HepG2 (cell line): ENCODE data around the gene ZNF777.

Experiments used
- EP300 ChIP-seq, 3 experiments: sonication (generic) in 1 of 3; formaldehyde crosslinking in 1 of 3; IDR thresholded peaks; 2 replicates each; pipeline versions ENCODE4 v1.5.1 to v1.6.1; 2011 to 2020; ENCODE audit warnings: low read depth in 2 of 3, low read length in 2 of 3, borderline replicate concordance in 1 of 3, improper control_type of control experiment in 1 of 3, mild to moderate bottlenecking in 1 of 3, missing genetic modification reagents in 1 of 3, moderate library complexity in 1 of 3
- ZNF138 ChIP-seq: sonication (generic); formaldehyde crosslinking; IDR thresholded peaks from 2 replicates; pipeline ENCODE4 v1.5.0; 2020; ENCODE audit warnings: mild to moderate bottlenecking, low read depth, missing genetic modification reagents
- TF ChIP-seq, protein P1 (sequence below): sonication (generic); formaldehyde crosslinking; IDR thresholded peaks from 2 replicates; pipeline ENCODE4 v1.4.0; 2020; ENCODE audit warnings: missing genetic modification reagents

DNA sequence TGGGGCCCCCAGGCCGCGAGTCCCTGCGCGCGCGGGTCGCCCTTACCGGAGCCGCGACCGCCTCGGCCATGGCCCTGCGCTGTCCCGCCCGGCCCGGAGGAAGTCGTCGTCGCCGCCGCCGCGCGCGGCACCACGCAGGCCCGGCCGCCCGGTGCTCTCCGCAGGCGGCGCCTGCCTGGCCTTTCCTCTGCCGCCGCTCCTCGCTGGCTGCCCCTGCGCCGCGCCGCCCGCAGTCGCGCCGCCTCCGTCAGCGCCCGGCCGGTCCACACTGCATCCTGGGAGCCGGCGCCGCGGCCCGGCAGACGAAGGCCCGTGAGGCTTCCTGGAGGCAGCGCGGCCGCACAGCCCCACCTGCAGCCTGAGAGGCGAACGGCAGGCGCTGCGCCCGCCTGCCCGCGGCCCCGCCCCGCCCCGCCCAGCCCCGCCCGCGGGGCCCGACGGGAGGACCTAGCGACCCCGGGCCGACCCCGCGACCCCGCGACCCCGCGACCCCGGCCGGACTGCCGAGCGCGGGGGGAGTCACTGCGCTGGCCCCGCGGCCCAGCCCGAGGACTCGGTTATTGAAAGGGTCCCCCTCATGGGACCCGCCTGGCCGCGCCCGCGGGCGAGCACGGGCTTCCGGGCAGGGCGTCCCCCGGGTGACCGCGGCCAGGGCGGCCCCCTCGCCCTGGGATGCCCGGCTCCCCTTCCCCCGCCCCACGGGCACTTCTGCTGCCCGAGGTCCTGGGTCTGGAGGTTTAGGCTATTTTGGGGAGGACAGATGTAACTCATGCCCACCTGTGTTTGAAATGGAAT lies 36.8 kb upstream of the ZNF777 start, which contains the start of gene ZNF746:
- TF ChIP-seq ZNF138 (no peak), EP300 (IDR thresholded peaks at IDR 0.05; ENCODE audit: low read depth in 2 of 2, low read length in 2 of 2) (no peak), EP300 (CRISPR knock-in tag; IDR thresholded peaks at IDR 0.05; ENCODE audit: borderline replicate concordance) (no peak)
- TF ChIP-seq, protein P1, sequence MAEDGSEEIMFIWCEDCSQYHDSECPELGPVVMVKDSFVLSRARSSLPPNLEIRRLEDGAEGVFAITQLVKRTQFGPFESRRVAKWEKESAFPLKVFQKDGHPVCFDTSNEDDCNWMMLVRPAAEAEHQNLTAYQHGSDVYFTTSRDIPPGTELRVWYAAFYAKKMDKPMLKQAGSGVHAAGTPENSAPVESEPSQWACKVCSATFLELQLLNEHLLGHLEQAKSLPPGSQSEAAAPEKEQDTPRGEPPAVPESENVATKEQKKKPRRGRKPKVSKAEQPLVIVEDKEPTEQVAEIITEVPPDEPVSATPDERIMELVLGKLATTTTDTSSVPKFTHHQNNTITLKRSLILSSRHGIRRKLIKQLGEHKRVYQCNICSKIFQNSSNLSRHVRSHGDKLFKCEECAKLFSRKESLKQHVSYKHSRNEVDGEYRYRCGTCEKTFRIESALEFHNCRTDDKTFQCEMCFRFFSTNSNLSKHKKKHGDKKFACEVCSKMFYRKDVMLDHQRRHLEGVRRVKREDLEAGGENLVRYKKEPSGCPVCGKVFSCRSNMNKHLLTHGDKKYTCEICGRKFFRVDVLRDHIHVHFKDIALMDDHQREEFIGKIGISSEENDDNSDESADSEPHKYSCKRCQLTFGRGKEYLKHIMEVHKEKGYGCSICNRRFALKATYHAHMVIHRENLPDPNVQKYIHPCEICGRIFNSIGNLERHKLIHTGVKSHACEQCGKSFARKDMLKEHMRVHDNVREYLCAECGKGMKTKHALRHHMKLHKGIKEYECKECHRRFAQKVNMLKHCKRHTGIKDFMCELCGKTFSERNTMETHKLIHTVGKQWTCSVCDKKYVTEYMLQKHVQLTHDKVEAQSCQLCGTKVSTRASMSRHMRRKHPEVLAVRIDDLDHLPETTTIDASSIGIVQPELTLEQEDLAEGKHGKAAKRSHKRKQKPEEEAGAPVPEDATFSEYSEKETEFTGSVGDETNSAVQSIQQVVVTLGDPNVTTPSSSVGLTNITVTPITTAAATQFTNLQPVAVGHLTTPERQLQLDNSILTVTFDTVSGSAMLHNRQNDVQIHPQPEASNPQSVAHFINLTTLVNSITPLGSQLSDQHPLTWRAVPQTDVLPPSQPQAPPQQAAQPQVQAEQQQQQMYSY = no peak
